ENCODE results near the gene DDX1.
"Not testable (repeated sequence)": the region's sequence is repeated elsewhere in the genome, so short reads cannot be mapped to it uniquely, and the experiment has no call there.

The DDX1 gene

DNA sequence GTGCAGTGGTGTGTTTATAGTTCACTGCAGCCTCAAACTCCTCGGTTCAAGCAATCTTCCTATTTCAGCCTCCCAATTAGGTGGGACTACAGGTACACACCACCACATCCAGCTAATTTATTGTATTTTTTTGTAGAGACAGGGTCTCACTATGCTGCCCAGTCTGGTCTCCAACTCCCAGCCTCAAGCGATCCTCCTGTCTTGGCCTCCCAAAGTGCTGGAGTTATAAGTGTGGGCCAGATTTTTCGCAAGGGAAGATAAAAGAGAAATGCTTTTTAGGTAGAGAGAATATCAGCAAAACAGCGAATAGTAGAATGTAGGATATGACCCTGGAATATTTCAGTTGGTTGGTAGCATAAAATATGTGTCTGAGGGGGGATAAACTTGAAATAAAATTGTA lies 4.3 kb downstream of the DDX1 start:
- no peak for DNase-seq

DNA sequence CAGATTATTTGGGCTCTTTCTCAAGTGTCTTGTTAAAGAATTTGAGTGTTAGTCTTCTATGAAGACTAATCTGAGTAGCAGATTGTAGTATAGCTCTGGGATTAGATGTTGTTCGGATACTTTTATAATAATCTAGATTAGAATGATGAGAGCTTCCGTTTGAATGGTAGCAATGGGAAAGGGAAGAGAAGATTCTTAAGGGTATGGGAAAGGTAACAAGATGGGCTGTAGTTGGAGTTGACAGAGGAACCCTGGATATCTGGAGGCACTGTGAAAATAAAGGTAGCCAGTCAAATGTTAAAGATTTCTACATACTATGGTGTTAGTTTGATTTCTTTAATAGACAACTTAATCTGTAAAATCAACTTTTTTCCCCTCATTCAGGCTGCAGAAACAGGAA lies 4.7 kb downstream of the DDX1 start:
- no peak for DNase-seq

DNA sequence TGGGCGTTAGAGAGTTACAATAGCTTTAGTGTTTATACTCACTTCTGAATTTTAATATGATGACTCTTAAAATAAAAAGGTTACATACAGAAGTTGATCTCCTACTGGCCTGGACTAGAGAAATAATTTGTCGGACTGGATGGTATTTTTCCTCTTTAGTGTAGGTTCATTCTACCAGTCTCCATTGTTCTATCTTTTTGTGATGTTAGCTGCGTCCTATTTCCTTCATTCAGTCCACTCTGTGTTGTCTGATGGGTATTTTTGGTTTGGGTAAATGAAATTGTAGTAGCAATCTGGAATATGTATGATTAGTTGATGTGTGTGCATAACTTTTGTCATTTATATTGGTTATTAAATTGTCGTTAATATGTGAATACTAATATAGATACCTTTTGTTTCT lies 5.3 kb downstream of the DDX1 start:
- DNase-seq, result no peak

DNA sequence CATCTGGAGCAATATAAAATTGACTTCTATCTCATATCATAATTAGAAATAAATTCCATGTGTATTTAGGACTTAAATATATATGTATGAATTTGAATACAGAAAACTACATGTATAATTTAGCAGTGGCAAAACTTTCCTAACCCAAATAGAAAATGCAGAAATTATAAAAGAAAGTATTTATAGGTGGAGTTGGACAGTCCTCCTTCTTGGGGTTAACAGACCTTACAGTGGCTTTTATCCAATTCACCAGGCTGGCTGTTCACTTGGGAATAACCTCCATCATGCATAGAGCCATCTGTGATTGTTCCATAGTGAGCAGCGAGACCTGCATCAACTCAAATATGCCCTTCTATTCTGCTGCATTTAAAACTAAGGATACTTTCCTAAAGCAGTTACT lies 8.3 kb downstream of the DDX1 start:
- no peak for DNase-seq

DNA sequence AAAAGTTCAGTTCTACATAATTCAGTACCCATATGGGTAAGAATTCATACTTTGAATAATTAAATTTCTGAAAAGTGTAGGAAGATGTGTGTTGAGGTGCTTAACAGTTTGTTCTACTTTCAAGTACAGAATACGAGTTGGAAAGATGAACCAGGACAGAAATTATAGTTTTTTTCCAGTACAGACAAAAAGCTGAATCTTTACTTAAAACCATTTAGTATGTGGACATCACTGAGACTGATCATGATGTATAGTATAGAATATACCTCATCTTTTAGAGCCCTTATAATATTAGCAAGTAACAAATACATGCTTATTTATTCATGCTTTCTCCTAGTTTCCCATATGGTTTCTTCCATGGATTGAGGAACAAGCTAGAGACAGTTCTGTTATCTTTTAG lies 10.0 kb downstream of the DDX1 start:
- DNase-seq, result no peak

DNA sequence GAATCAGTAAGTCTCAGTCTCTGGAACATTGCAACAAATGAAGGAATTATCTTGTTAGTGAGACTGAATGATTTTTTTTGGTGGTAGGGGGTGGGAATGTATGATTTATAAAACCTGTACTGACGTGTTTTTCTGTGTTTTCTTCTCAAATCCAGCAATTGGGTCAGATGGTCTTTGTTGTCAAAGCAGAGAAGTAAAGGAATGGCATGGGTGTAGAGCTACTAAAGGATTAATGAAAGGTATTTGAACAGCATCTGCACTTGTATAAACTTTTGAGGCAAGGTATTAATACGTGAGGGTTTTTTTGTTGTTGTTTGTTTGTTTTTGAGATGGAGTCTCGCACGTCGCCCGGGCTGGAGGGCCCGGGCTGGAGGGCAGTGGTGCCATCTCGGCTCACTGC lies 10.7 kb downstream of the DDX1 start:
- no peak for DNase-seq

DNA sequence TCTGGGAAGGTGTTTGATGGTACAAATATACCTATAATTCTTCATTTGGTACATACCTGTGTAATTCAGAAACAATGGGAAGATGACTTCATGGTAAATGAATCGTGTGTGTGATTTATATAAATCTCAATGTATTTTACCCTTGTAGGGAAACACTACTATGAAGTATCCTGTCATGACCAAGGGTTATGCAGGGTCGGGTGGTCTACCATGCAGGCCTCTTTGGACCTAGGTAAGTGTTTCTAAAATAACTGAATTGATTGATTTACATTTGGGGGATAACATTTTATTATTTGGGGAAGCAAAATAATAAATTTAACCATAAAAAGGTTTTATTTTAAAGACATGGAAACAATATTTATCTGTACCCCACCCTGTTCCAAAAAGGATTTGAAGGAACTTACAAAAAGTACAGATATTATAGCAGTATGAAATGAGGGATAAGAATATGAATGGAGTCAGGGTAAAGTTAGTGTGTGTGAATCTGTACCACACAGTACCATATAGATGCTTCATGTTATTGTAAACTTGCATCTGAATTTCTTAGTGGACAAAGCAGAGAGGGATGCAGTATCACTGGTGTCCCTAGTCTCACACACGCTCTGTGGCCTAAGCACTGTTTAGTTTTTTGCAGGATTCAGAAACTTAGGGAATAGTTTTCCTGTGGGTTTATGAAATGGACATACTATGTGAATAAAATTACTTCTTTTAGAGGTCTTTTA lies 11.5 kb downstream of the DDX1 start:
- DNase-seq, result no peak

DNA sequence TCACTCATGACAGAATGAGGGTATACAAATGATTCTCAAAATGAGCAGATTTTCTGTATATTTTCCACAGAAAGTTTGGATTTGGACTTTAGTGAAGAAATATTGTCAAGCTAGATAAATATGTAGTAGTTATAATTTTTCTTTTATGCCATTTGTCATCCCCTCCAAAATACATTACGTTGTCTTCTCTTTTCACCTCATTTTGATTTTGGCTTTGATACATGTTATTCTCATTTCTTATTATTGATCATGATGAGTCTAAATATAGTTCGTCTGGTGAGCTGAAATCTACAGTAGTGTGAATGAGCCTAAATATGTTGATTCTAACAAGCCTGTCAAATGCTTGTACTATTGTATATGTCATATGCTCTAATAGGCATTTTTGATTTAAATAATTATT lies 12.3 kb downstream of the DDX1 start:
- no peak for DNase-seq

DNA sequence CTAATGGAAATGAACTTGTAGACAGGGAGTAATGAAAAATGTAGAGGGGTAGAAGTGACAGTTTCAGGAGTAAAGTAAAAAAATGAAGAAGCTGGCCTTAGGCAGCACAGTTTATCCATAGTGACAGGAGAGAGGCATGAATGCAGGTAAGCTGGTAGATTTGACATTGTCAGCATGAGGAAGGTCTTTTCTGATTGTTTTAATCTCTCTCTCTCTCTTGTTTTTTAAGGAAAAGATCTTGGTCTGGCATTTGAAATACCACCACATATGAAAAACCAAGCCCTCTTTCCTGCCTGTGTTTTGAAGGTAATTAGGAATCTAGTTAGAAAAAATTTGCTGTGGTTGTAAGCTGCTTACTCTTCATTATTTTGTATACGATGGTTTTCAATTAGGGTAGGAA lies 14.1 kb downstream of the DDX1 start:
- no peak for DNase-seq

DNA sequence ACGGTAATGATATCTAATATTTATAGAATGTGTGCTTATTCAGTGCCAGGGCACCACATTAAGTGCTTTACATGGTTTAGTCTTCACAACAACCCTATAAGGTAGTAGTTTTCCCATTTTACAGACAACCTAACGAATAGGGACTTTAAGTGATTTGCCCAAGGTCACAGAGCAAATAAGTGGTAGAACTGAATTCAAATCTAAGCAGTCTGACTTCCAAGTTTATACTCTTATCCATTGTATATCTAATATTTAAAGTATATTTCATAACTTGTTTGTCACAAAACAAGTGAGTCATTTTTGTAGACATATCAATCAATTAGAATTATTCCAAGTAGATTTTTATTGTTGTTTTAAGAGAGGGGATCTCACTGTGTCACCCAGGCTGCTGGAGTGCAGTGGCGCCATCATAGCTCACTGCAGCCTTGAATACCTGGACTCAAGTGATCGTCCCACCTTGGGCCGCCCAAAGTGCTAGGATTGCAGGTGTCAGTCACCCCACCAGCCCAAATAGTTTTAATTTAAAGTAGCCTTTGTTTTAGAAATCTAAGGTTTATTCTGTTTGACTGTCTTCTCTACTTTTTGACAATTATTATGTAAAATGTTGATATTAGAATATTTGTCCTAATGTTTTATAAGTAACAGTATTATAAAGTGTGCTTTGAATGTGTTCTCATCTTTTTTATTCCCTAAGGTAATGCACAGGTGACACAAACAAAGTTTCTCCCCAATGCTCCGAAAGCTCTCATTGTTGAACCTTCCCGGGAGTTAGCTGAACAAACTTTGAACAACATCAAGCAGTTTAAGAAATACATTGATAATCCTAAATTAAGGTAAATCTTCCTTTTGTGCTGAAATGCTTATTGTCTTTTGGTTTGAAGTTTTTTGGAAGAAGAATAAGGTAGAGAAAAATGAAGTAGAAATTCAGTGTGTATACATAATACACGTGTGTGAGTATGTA lies 15.1 kb downstream of the DDX1 start:
- no peak for DNase-seq

DNA sequence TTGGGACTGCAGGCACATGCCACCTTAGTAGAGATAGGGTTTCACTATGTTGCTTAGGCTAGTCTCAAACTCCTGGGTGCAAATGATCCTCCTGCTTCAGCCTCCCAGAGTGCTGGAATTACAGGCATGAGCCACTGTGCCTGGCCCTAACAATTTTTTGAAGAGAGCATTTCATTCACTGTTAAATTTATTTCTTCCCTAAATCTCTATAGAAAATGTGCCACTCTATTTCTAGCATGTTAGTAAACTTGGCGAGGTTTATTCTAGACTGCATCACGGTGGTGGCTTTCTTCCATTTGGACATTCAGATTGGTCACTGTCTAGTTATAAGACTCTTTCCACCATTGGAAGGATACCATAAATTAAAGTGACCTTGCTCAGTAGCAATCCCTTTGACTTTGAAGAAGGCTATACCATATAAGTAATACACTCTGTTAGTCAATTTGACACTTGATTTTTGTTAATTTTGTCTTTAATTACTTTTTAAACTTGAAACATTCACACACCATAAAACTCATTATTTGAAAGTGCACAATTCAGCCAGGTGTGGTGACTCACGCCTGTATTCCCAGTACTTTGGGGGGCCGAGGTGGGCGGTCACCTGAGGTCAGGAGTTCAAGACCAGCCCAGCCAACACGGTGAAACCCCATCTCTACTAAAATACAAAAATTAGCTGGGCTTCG lies 16.2 kb downstream of the DDX1 start:
- no peak for DNase-seq

DNA sequence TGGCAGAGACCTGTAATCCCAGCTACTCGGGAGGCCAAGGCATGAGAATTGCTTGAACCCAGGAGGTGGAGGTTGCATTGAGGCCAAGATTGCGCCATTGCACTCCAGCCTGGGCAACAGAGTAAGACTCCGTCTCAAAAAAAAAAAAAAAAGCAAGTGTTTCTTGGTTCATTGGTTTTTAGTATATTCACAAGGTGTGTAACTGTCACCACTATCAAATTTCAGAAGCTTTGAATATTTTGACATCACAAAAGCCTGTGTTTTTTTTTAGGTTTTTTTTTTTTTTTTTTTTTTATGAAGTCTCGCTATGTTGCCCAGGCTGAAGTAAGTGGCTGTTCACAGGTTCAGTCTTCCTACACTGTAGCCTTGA lies 16.7 kb downstream of the DDX1 start:
- DNase-seq, result no peak

DNA sequence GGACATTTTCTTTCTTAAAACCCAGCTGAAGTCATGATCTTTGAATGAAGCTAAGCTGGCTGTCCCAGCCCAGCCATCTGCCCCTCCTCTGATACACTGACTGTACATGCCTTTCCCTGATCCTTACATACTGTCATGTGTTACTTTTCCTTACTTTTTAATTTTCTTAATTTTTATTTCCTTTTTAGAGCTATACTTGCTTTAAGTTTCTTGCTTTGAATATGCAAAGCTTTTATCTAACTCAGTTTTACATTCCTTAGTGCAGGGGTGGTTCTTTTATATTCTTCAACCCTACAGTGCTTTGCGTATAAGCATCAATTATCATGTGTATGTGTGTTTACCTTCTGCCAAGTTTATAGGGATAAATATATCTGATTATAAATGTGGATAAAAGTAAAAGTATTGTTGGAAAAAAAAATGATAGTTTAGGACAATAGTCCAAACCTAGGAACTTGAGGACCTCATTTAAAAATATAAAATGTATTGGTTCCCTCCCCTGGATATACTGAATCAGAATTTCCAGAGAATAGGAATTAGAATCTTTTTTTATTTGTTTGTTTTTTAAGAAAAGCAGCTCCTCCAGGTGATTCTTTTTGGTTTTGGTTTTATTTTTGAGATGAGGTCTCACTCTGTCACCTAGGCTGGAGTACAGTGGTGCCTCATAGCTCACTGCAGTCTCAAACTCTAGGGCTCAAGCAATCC lies 17.8 kb downstream of the DDX1 start:
- no peak for DNase-seq

DNA sequence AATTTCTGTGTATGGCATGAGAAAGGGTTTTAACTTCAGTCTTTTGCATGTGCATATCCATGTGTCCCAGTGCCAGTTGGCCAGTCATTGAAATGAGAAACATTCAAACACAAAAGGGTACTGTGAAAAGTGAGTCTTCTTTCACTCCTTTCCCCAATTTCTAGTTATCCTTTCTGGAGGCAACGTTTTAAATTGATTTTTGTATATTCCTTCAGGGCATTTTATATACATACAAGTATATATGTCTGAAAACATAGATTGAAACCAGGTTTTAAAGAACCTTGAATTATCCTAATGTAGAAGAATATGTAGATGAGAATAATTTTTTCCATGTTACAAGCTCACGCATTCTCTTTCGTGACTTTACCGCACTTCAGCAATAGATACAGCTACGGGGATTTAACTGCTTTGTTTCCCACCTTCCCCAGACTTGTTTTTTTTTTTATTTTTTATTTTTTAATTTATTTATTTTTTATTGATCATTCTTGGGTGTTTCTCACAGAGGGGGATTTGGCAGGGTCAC lies 18.8 kb downstream of the DDX1 start:
- no peak for DNase-seq

DNA sequence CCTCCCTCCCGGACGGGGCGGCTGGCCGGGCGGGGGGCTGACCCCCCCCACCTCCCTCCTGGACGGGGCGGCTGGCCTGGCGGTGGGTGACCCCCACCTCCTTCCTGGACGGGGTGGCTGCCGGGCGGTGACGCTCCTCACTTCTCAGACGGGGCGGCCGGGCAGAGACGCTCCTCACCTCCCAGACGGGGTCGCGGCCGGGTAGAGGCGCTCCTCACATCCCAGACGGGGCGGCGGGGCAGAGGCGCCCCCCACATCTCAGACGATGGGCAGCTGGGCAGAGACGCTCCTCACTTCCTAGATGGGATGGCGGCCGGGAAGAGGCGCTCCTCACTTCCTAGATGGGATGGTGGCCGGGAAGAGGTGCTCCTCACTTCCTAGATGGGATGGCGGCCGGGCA lies 20.4 kb downstream of the DDX1 start:
- not testable (repeated sequence) for DNase-seq

DNA sequence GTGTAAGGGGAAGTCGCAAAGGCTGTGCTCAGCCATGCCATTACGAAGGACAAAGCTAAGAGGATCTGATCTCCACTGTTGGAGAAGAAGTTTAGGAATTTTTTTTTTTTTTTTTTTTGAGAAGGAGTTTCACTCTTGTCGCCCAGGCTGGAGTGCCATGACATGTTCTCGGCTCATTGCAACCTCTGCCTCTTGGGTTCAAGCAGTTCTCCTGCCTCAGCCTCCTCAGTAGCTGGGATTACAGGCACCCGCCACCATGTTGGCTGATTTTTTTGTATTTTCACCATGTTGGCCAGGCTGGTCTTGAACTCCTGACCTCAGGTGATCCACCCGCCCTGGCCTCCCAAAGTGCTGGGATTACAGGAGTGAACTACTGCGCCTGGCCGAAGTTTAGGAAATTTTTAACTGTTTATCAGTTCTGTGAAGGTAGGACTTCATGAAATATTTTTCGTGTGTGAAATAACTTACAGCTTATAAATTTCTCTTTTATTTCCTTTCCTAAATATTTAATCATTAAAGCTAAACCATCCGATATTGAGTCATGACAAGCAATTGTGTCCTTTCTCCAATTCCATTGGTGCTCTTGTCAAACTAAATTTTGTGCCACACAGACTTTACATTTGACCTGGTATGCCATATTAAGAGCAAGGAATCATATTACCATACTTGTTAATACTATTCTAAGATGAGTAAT lies 22.2 kb downstream of the DDX1 start:
- no peak for DNase-seq

DNA sequence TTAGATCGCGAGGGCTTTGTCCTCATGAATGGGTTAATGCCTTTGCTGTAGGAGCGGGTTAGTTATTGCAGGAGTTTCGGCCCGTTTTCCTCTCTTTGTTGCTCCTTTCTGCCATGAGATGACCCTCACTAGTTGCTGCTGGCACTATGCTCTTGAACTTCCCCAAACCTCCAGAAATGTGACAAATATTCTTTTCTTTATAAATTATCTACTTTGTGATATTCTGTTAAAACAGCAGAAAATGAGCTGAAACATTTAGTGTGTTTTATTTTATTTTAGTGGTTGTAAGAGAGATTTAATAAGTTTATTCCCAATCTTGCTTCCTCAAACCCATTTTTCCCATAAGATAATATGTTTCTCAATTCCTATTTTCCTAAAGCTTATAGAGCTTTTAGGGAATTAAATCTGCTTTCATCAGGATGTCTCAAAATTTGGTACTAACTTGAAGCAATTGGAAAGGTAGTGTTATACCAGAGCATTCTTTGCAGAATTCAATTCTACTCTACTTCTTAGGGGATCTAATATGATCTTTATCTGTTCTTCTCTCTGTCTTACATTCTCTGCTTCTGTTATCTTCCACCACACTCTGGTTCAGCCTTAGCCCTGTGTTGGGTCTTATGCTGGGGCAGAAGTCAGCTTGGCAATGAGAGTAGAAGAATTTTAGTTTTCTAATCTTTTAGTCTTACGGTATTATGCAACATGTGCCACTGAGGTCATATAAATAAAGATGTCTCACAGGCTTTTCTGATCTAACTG lies 23.1 kb downstream of the DDX1 start:
- DNase-seq, result no peak

DNA sequence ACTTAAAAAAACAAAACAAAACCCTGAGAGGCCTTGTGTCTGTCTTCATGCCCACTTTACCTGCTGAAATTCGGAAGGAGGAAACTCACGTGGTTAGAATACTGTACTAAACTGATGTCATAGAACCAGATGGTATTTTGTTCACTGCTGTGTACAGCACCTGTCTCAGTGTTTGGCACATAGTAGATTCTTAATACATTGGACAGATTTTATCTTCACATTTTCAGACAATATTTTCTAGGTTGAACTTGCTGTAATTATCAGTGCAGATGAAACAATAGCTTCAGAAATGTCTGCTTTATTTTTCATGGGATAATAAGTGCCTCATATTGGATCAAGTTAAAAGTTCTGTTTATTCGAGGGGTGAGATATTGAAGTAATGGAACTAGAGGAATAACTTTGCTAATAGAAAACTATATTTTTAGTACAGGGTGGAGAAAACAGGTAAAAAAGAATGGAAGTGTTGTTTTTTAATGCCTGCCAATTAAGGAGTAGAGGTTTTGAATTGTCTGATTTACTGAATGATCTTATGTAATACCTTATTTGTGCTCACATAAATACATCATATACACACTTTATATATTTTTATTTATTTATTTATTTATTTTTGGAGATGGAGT lies 23.7 kb downstream of the DDX1 start:
- no peak for DNase-seq

DNA sequence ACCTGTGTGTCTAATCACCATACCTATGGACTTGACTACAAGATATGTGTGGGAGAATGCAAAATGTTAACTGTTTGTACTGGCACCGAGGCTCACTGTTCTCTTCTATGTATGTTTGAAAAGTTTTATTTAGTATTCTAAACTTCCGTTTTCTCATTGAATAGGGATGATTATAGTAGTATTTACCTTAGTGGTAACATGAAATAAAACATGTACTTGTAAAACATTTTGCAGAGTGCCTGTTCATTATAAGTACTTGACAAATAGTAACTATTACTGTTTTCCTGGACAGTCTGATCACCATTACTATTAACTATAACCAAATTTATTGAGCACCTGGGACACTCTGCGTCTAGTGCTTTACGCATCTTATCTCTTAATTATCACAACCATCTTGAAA lies 24.8 kb downstream of the DDX1 start:
- DNase-seq, result no peak

DNA sequence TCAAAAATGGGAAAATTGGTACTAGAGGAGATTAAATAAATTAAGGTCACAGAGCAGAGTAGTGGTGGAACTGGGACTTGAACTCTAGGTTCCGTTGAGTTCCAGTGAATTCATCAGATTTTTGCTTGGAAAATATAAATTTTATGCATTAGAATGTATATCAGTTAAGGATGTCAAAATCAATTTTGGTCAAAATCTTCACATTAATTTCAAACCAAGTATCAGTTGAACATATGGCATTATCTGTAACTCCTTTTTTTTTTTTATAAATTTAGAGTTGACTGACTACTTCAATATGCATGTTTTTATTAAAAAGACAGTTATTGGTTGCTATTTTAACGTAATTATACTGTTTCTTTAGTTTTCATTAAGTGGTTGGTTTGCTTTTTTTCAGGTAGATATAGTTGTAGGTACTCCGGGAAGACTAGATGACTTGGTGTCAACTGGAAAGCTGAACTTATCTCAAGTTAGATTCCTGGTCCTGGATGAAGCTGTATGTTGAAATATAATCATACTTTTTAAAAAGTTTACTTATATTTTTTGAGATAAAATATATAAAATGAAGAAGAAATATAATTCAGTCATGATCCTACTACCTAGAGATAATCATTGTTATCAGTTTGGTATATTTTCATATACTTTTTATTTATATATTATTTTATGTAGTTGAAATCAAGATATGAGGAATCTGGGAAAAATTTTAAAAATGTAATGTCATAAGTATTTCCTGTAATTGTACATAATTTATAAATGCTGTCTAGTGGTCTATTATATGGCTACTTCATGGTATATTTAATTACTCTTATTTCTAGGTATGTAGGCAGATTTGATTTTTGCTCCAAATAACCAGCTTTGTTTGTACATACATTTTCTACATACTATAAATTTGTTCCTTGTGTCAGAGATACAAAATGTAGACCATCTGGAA lies 25.4 kb downstream of the DDX1 start:
- no peak for DNase-seq

All from stimulated activated CD4-positive, alpha-beta T cell treated with anti-CD3 and anti-CD28 coated beads, Interleukin-4, amount 100 ng/mL, for 4 hours (primary cell).